ENCODE results near the gene TMEM132D.

GRCh38 chr12:129069886-129070285, 833.9 kb downstream of the TMEM132D start:
- no peak for TF ChIP-seq CTCF (conservative IDR thresholded peaks at IDR 0.05; ENCODE audit: low read depth, low read length)
- TF ChIP-seq EZH2 (IDR thresholded peaks at IDR 0.05; ENCODE audit: borderline replicate concordance, low read depth, low read length, poor library complexity, severe bottlenecking): no peak
